Coronary artery (tissue), 2 donors: Measurements from ENCODE around the gene DUS4L.

ENCODE experiments used
- DNase-seq: peaks from one replicate; pipeline ENCODE4 v3.0.0-alpha.2; 2017; ENCODE audit warnings: low spot score
- H3K27ac ChIP-seq, 2 donors: fragments of 200-600 bp; sonication (generic); one replicate each; pipeline ENCODE4 v1.5.1; 2016 to 2019
- H3K4me3 ChIP-seq: fragments of 200-600 bp; sonication (generic); 2 replicates; pipeline ENCODE4 v1.5.1; 2016; ENCODE audit warnings: mild to moderate bottlenecking, moderate library complexity
- CTCF ChIP-seq: fragments of 200-600 bp; sonication (generic); IDR thresholded peaks from one replicate; pipeline ENCODE4 v1.5.1; 2019; ENCODE audit warnings: antibody characterized with exemption

The DUS4L gene

GRCh38 chr7:107560898-107561516 lies 2.8 kb upstream of the DUS4L start:
- no peak for DNase-seq
- H3K27ac ChIP-seq = no peak overlapping the region
- TF ChIP-seq CTCF = no peak
- no peak overlapping the region for H3K4me3 ChIP-seq

- Histone ChIP-seq H3K4me3 (peak overlapping the region; percentile 98), H3K27ac (peak overlapping the region; percentile 94 to 96)
- TF ChIP-seq CTCF = no peak
- DNase-seq = no peak
Observed at GRCh38 chr7:107563081-107563774, 543 bp upstream of the DUS4L start.

- no peak for TF ChIP-seq CTCF
- no peak for DNase-seq
- H3K4me3 ChIP-seq = peak overlapping the region; percentile 98
- peak overlapping the region; percentile 94 to 96 for H3K27ac ChIP-seq
Observed at GRCh38 chr7:107564553-107565298, 955 bp downstream of the DUS4L start.

GRCh38 chr7:107570298-107570697 lies 6.5 kb downstream of the DUS4L start:
- no peak for TF ChIP-seq CTCF
- Histone ChIP-seq H3K4me3 (no peak overlapping the region), H3K27ac (no peak overlapping the region)
- DNase-seq = no peak

GRCh38 chr7:107573537-107573936 lies 9.8 kb downstream of the DUS4L start:
- no peak for TF ChIP-seq CTCF
- Histone ChIP-seq H3K27ac (no peak overlapping the region), H3K4me3 (no peak overlapping the region)
- DNase-seq = no peak

- peak overlapping the region; percentile 96 to 98 for H3K27ac ChIP-seq
- DNase-seq = no peak
- no peak for TF ChIP-seq CTCF
- peak overlapping the region; percentile 91 for H3K4me3 ChIP-seq
Observed at GRCh38 chr7:107579554-107579884, 15.7 kb downstream of the DUS4L start.
